Measurements from ENCODE around the gene HSPB6.
"Not testable (repeated sequence)": the region's sequence is repeated elsewhere in the genome, so short reads cannot be mapped to it uniquely, and the experiment has no call there.

Gene HSPB6

GRCh38 chr19:35785339-35785627 lies 28.5 kb upstream of the HSPB6 start:
- DNase-seq (ENCODE audit: low spot score): no peak

DNA sequence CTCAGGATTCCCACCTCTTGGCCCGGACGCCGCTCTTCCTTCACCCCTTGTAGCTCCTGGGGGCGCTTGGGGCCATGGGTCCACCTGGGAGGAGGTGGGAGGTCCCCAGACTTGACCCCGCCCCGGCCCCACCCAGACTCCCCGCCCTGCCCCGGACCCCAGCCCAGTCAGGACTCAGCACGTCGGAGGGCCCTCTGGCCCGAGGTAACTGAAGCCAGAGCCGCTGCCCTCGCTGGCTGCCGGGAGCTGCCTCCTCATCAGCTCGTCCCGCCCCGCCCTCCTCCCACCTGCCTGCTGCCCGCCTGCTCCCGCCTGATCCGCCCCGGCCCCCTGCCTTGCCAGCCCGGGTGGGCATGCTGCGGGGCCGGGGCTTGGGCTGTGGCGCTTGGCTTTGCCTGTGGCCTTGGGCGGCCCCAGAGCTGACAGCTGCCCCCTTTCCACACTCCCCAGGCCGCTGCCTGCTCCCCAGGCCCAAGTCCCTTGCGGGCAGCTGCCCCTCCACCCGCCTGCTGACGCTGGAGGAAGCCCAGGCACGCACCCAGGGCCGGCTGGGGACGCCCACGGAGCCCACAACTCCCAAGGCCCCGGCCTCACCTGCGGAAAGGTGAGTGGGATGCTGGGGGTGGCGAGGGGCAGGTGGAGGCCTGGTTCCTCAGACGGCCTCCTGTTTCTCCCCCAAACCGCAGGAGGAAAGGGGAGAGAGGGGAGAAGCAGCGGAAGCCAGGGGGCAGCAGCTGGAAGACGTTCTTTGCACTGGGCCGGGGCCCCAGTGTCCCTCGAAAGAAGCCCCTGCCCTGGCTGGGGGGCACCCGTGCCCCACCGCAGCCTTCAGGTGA lies 27.9 kb upstream of the HSPB6 start:
- no peak for DNase-seq (ENCODE audit: low spot score)

GRCh38 chr19:35783469-35784434 lies 26.9 kb upstream of the HSPB6 start:
- DNase-seq (ENCODE audit: low spot score): no peak

DNA sequence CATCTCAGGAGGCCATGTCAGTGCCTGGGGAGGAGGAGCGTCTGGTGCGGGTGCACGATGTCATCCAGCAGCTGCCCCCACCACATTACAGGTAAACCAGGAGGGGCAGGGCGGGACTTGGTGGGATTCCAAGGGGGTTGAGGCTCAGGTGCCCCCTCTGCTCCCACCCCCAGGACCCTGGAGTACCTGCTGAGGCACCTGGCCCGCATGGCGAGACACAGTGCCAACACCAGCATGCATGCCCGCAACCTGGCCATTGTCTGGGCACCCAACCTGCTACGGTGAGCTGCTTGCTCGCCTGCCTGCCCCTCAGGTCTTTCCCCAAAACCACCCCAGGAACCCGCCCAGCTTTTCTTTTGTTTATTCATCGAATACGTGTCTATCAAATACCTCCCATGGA lies 25.8 kb upstream of the HSPB6 start:
- DNase-seq (ENCODE audit: low spot score): no peak

DNA sequence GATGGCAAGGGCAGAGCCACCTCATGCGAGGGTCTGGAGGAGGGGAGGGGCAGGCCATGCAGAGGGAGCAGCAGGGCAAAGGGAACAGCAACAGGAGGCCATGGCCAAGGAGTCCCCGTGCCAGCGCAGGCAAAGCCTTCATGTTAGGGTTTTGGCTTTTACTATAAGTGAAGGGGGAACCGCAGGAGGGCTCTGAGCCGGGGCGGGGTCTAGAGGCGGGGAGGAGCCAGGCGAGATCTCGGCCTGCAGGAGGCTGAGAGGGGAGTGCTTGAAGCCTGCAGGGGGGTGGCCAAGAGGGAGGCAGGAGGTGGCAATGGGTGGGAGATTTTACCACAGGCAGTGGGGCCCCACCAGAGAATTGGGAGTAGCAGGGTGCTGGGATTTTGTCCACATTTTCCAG lies 24.8 kb upstream of the HSPB6 start:
- DNase-seq (ENCODE audit: low spot score): no peak

GRCh38 chr19:35780717-35781116 lies 23.9 kb upstream of the HSPB6 start:
- no peak for DNase-seq (ENCODE audit: low spot score)

- DNase-seq (ENCODE audit: low spot score): no peak
Observed at GRCh38 chr19:35780058-35780457, 23.2 kb upstream of the HSPB6 start.

DNA sequence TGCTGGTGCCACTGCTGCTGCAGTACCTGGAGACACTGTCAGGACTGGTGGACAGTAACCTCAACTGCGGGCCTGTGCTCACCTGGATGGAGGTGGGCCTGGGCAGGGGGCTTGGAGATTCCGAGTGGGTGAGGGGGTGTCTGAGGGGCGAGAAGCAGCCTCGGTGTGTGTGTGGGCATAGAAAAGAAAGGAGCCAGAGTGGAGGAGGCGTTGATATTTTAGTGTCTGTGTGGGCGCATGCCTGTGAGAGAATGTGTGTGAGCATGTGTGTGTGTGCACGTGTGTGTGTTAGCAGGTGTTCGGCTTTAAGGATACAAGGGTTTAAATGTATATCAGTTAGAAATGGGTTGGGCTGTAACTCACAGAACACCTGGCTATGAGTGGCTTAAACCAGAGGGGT lies 22.2 kb upstream of the HSPB6 start:
- DNase-seq (ENCODE audit: low spot score): no peak

DNA sequence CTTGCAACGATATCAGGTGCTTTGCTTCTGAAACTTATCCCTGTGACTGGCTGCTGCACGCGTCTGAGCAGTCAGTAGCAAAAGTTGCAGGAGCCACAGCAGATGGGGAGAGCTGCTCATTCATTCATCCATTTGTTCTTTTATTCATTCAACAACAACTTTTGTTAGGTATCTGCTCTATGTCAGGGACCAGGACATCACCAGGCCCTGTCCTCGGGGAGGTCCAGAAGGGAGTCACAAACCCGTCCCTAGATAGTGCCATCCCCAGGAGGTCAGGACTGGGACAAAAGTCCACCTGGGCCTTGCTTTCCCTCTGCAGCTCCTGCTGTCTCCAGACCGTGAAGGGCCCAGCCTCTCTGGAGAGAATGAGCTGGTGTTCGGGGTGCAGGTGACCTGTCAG lies 21.1 kb upstream of the HSPB6 start:
- no peak for DNase-seq (ENCODE audit: low spot score)

DNA sequence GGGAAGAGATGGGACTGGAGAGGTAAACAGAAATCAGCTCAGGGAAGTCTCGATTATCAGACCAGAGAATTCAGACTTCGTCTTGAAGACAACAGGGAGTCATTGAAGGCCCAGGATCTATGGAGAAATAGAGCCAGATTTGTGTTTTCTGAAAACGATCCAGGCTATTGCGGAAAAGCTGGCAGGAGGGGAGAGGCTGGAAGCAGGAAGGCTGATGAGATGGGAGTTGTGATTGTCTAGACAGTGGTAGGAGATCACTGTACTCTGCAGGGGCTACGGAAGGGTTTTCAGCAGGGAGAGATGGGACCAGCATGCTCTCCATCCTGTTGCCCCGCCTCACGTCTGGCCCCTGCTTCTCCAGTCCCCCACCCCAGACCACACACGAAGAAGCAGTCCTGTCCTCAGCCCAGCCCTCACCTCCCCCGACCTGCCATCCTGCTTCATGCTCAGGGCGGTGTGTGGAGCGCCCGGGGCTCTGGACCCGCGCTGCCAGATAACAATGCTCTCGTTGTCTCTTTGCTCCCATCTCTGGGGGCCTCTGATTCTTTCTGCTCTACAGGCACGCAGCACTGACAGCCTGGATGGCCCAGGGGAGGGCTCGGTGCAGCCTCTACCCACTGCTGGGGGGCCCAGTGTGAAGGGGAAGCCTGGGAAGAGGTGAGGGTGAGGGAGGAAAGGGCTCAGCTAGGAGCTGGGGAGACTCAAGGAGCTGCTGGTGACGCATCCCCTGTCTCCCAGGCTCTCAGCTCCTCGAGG lies 20.4 kb upstream of the HSPB6 start:
- DNase-seq (ENCODE audit: low spot score): no peak

GRCh38 chr19:35776102-35776788 lies 19.4 kb upstream of the HSPB6 start:
- no peak for DNase-seq (ENCODE audit: low spot score)

GRCh38 chr19:35775298-35776101 lies 18.7 kb upstream of the HSPB6 start, which contains the start of gene ARHGAP33:
Gene ARHGAP33, plus strand, starts transcription at chr19:35775564. Its CDS starts 95 bp downstream, at chr19:35775659.
- peak; percentile 99 for DNase-seq (ENCODE audit: low spot score)

- DNase-seq (ENCODE audit: low spot score): no peak
Observed at GRCh38 chr19:35775046-35775297, 18.1 kb upstream of the HSPB6 start.

GRCh38 chr19:35774274-35775045 lies 17.6 kb upstream of the HSPB6 start:
- DNase-seq (ENCODE audit: low spot score): no peak

DNA sequence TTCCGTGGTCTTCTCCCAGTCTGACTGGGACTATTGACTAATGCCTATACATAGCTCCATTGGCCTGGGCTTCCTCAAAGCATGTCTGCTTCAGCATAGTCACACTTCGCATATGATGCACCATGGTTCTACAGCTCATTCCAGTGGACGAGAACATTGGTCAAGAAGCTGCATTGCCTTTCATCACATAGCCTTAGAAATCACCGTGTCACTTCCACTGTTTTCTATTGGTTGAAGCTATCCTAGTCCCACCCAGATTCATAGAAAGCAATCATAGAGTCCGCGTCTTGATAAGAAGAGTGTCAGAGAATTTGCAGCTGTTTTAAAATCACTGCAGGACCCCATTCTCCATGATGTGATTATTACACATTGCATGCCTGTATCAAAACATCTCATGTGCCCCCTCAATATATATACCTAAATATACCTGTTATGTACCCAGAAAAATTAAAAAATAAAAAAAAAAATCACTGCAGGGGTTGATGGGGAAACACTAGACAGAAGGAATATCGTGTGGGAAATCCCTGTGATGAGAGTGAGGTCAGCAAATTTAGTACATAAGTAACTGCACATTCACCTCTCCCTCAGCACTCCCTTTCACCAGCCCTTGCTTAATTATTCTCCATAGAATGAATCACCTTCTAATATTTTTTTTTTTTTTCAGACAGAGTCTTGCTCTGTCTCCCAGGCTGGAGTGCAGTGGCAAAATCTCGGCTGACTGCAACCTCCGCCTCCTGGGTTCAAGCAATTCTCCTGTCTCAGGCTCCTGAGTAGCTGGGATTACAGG lies 16.4 kb upstream of the HSPB6 start:
- no peak for DNase-seq (ENCODE audit: low spot score)

DNA sequence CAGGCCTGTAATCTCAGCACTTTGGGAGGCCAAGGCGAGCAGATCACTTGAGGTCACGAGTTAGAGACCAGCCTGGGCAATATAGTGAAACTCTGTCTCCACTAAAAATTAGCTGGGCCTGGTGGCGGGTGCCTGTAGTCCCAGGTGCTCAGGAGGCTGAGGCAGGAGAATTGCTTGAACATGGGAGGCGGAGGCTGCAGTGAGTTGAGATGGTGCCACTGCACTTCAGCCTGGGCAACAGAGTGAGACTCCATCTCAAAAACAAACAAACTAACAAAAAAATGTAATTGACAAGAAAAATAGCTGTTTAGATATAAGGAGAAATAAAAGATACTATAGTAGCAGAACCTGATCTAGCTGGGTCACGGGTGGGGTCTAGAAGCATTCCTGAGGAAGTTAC lies 15.5 kb upstream of the HSPB6 start:
- DNase-seq (ENCODE audit: low spot score): not testable (repeated sequence)

GRCh38 chr19:35768082-35768421 lies 11.2 kb upstream of the HSPB6 start:
- no peak for DNase-seq (ENCODE audit: low spot score)

- DNase-seq (ENCODE audit: low spot score): no peak
Observed at GRCh38 chr19:35767288-35768081, 10.7 kb upstream of the HSPB6 start.

- DNase-seq (ENCODE audit: low spot score): no peak
Observed at GRCh38 chr19:35766571-35767104, 9.8 kb upstream of the HSPB6 start.

Data from CD4-positive, alpha-beta T cell treated with Interleukin-2 at 100 ng/mL for 4 hours (primary cell).